Fibroblast of mammary gland (primary cell): ENCODE data around the gene DNAJC27.

Experiments used
- DNase-seq: peaks from one replicate; pipeline ENCODE4 v3.0.0-alpha.2; 2010; ENCODE audit warnings: low read depth
- H3K4me3 ChIP-seq: 2 replicates; pipeline ENCODE4 v1.5.1; 2011; ENCODE audit warnings: low read depth, mild to moderate bottlenecking, low read length, moderate library complexity; ENCODE audit not compliant: control insufficient read depth
- CTCF ChIP-seq: conservative IDR thresholded peaks from 2 replicates; pipeline ENCODE4 v1.5.1; 2011; ENCODE audit warnings: low read depth, low read length, inconsistent platforms; ENCODE audit not compliant: control insufficient read depth, insufficient read depth

Gene DNAJC27

GRCh38 chr2:24917731-24918325, 53.9 kb downstream of the DNAJC27 start:
- no peak for DNase-seq
- H3K4me3 ChIP-seq = no peak overlapping the region
- TF ChIP-seq CTCF = no peak

- no peak for TF ChIP-seq CTCF
- H3K4me3 ChIP-seq = no peak overlapping the region
- no peak for DNase-seq
Observed at GRCh38 chr2:24917086-24917485, 54.7 kb downstream of the DNAJC27 start.

- no peak for TF ChIP-seq CTCF
- no peak overlapping the region for H3K4me3 ChIP-seq
- DNase-seq = peak; percentile 45
Observed at GRCh38 chr2:24915796-24916195, 56.0 kb downstream of the DNAJC27 start.

GRCh38 chr2:24915175-24915574, 56.6 kb downstream of the DNAJC27 start:
- no peak overlapping the region for H3K4me3 ChIP-seq
- TF ChIP-seq CTCF = no peak
- no peak for DNase-seq

- TF ChIP-seq CTCF = no peak
- DNase-seq = no peak
- H3K4me3 ChIP-seq = no peak overlapping the region
Observed at GRCh38 chr2:24914713-24915112, 57.0 kb downstream of the DNAJC27 start.

- no peak for DNase-seq
- no peak overlapping the region for H3K4me3 ChIP-seq
- TF ChIP-seq CTCF = no peak
Observed at GRCh38 chr2:24913911-24914310, 57.8 kb downstream of the DNAJC27 start.

GRCh38 chr2:24912986-24913385, 58.8 kb downstream of the DNAJC27 start:
- TF ChIP-seq CTCF = no peak
- H3K4me3 ChIP-seq = no peak overlapping the region
- no peak for DNase-seq
